IPS-NIHi7 (cell line): ENCODE measurements around the gene TMEM222.

ENCODE experiments used
- DNase-seq: peaks from one replicate; pipeline ENCODE4 v3.0.0; 2012; ENCODE audit warnings: mixed read lengths; ENCODE audit errors: extremely low spot score

The TMEM222 gene

DNA sequence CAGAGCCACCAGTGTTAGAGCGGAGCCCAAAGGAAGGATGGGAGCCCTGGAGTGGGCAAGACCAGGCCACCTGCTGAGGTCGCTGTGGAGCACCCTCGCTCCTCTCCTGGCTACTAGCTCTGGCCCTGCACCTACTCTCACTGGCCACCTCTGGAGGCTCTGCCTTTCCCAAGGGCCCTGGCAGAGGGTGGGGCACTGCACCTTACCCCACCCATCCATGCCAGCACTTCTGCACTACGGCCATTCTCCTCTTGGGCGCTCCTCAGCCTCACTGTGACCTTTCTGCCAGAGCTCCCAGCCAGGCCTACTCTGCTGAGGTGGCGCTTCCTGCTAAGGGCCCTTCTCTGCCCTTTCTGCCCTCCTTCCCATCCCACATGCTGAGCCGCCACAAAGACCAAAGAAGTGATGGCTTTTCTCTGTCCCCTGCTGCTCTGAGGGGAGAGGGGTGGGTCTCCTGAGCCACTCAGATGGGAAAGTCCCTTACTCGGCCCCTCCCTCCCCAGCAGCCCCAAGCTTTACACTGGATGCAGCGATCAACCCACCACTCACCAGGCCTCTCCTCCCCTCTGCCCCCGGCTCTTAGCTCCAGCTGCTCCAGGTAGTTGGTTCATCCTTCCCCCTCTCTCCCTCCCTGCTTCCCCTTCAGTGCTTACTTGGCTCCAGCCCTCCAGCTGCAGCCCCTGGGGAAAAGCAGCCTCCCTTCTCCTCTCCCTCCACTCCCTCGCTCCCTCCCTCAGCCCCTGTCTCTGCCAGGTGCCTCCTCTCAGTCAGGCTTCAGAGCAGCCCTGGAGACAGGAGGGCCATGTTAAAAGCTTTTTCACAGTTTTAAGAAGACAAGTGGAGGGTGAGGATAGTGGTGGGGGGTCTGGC, 14.8 kb upstream of the TMEM222 start:
- DNase-seq, result peak; percentile 79

DNA sequence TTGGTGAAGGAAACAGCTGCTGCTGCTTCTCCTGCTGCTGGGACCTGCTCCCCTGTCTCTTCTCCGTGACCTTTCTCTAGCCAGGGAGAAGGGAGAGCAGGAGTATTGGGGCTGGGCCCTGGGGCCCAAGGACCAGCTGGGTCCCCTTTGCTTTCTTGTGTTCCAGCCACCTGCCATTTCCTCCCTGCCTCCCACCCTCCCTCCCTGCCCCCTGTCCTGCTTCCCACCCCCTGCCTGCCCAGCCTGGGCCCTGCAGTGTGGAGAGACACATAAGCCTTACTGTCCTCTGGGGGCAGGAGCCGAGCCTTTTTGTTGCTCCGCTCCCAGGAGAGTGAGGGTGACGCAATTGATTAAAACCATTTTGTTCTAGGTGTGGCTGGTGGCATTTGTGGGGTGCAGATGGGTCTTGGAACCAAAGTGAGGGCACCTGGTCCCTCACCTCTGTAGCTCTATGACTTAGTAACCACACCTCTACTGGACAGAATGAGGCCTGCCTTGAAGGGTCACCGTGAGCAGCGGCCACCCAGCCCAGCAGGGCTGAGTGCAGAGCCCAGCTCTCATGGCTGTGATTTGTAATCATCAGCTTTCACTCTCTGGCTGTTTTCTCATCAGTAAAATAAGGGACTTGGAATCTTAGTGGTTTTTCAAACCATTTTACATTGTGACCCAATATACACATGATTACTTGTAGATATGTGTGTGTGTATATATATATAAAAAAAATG, 13.9 kb upstream of the TMEM222 start:
- no peak for DNase-seq

DNA sequence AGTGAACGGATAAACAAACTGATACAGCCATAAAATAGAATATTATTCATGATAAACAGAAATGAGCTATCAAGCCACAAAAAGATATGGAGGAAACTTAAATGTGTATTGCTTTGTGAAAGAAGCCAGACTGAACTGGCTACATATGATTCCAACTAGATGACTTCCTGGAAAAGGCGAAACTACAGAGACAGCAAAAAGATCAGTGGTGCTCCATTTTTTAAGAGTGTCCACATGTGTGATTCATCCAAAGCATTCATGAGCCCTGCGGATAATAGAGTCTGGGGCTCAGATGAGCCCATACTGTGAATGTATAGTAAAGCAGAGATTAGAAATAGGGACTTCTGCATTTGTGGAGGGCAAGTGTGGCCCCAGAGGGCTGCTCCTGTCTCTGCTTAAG, 7.8 kb upstream of the TMEM222 start:
- DNase-seq, result no peak

DNA sequence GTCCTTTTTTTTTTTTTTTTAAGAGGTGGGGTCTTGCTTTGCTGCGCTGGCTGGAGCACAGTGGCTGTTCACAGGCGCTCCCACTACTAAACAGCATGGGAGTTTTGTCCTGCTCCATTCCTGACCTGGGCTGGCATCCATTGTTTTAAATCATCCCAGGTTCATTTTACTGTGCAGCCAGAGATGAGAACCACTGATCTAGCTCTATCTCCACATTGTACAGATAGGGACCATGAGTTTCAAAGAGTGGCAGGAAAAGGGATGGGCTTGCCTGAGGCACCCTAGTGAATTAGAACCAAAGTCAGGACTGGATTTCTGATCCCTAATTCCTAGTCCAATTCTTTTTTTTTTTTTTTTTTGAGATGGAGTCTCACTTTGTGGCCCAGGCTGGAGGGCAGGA, 7.2 kb upstream of the TMEM222 start:
- no peak for DNase-seq

DNA sequence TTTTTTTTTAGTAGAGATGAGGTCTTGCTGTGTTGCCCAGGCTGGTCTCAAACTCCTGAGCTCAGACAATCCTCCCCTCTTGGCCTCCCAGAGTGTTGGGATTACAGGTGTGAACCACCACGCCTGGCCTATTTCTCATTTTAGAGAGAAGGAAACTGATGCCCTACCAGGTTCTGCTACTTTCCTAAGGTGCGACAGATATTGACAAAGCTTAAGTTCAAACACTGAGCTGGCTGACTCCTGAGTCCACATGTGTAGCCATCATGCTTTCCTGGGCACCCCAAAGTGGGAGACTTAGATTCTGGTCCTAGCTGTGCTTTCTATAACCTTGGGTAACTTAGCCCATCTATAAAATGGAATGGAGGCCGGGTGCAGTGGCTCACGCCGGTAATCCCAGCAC, 5.1 kb upstream of the TMEM222 start:
- no peak for DNase-seq

DNA sequence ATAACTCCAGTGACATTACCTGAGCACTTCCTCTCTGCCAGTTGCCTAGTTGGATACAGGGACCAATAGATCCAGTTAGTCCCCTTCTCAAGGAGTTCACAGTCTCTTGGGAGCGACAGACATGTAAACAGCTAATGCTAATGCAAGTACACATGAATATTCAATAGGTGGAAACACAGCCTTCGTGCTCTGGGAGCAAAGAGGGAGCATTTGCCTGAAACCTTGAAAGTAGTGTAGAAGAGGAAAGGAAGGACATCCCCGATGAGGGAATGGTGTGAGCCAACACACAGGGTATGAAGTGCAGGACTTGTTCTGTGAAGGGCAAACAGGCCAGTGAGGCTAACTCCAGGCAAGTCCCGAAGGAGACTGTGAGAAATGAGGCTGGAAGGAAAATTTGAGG, 3.8 kb upstream of the TMEM222 start:
- DNase-seq, result no peak

DNA sequence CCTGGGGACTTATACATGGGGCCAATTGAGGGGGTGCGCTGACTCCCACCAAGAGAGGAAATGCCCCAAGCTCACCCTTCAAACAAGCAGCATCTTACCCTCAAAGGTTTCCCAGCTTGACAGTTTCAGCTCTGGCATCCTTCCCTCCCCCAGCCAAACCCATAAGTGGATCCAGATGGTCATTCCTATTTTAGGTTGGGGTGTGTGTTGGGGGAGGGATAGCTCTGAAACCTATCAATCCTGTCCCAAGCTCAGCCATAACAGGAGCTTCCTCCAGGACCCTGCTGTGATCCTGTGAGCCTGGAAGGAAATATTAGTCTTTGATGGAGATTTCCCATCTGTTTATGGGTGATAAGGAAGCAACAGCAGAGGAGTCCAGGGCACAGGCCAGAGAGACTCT, 3.4 kb upstream of the TMEM222 start:
- no peak for DNase-seq

DNA sequence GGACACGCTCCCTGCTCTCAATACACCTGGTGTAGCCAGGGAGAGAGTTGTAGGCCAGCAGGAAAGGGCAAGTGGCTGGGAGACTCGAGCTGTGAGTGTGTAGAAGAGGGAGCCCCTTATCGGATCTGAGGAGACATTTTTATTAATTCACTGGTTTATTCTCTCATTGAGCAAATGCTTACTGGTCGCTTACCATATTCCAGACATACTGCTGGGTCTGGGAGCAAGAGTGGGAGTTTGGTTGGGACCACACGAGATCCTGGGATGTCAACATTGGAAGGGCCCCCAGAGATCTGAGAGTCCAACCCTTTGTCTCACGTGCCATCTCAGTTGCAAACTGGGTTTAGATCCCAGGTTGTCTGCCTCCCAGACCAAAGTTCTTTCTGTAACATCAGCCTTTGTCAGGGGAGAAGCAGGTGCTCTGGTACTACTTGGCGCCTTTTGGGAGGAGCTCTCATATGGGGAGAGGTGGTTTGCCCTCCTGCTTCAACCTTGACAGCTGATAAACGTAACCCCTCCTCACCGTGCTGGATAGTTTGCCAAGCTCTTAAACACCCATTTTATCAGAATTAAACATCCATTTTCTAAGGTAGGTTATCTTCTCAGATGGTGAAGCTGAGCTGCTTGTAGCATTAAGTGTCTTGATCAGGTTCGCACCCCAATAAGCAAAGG, 742 bp downstream of the TMEM222 start:
- DNase-seq, result no peak

DNA sequence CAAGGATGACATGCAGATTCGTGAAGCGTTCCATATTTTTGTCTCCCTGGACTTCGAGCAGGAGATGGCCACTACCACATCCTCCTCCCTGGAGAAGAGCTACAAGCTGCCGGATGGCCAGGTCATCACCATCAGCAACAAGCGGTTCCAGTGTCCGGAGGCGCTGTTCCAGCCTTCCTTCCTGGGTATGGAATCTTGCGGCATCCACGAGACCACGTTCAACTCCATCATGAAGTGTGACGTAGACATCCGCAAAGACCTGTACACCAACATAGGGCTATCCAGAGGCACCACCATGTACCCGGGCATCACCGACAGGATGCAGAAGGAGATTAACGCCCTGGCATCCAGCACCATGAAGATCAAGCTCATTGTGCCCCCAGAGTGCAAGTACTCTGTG, 3.3 kb downstream of the TMEM222 start:
- no peak for DNase-seq

DNA sequence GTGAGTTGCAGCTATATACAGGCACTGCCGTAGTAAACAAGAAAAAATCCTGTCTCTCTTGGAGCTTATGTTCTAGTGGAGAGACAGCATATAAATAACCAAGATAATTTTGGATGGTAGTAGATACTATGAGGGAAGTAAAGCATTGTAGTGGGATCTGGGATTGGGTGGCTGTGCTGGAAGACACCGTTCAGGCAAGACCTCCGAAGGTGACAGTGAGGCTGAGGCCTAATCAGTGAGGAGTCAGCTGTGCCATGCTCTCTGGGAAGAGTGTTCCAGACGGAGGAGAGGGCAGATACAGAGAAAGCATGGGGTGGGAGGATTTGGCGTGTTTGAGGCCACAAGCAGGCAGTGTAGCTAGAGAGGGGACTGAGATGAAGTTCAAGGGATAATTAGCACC, 6.0 kb downstream of the TMEM222 start:
- DNase-seq, result no peak

DNA sequence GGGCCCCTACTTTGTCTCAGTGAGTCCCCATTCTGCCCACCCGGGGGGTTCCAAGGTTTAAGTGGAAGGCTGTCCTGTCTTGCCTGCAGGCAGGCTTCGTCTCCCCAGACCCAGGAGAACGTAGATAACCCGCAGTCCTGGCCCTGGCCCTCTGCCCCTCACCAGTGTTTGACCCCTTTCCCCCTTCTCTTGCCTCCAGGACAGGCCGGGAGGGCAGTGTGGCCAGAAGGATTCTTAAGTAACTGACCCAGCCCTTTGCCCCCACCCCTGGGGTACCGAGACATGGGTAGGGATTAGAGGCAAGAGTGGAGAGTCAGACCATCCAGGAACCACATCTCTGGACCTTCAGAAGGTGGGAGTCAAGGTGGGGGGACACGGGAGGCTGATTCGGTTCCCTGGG, 8.8 kb downstream of the TMEM222 start:
- DNase-seq, result no peak

DNA sequence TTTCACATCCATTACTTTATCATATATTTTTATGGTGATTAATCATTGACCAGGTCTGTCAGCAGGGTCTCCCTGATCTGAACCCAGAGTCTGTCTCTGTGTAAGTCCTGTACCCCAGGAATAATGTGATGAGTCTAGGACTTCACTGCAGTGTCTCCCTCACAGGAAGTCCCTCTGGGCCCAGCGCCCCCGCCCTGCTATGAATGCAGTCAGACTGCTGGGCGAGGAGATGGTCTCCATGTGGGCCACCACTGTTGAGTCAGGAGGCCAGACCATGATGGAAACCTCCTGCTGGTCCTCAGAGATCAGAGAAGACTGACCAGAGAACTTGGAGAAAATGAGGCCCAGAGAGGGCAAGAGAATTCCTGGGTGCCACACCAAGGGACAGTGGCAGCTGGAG, 9.5 kb downstream of the TMEM222 start:
- DNase-seq, result no peak

DNA sequence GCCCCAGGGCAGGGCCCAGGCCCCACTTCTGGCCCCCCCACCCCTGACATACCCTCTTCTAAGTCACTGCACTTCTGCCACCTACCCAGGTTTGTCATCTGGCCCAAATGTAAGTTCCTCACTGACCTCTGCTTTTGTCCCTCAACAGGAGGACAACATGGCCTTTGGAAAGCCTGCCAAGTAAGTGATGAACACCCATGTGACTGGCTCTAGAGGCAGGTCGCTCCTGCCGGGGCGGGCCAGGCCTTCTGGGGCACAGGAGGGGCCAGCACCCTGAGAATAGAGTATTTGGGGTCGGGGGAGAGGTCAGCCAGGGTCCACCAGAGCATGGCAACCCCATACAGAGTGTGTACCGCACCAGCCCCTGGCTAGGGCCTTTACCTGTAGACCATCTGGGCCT, 10.0 kb downstream of the TMEM222 start:
- DNase-seq, result no peak

DNA sequence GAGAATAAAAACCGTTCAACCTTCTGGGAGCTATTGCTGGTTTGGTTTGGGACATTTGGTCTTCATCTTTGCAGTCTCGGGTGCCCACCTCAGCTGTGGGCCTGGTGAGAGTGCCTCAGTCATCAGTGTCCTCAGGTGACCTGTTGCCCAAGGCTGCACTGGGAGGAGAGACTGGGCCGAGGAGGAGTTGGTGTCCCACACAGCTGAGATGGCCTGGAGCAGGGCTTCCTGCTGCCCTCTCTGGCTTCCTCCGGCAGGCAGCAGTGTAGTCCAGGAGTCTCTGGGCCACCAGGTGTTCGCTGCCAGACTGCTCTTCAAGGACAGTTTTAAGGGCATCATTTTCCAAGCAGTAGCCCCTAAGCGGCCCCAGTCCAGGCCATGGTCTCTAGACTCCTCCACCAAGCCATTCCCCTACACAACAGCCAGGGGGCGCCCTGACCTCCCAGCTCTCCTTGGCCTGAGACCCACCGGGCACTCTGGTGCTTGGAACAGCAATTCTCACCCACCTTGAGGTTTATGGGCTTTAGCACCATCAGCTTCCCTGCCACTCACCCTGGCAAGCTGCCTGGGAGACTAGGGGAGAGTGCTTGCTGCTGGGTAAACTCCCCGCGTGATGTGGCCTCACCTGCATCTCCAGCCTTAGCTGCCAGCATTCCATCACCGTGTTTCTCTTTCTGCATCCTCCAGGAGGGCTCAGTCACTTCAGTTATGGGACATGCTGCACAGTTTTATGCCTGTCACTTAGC, 10.7 kb downstream of the TMEM222 start:
- DNase-seq, result peak; percentile 91

DNA sequence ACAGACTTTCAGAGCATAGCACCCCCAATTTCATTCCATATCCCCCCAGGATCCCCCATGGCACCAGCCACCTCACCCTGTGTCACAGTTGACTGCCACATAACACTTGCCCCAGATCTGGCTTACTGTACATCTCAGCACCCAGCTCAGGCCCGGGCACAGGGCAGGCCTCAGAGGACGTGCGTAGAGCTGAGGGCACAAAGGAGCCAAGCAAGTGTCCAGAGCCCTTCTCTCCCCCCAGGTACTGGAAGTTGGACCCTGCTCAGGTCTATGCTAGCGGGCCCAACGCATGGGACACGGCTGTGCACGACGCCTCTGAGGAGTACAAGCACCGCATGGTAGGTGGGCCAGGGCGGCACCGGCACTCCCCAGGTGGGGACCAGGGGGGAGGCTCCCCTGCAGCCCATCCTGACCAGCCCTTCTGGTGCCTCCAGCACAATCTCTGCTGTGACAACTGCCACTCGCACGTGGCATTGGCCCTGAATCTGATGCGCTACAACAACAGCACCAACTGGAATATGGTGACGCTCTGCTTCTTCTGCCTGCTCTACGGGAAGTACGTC, 11.8 kb downstream of the TMEM222 start:
- DNase-seq, result no peak

DNA sequence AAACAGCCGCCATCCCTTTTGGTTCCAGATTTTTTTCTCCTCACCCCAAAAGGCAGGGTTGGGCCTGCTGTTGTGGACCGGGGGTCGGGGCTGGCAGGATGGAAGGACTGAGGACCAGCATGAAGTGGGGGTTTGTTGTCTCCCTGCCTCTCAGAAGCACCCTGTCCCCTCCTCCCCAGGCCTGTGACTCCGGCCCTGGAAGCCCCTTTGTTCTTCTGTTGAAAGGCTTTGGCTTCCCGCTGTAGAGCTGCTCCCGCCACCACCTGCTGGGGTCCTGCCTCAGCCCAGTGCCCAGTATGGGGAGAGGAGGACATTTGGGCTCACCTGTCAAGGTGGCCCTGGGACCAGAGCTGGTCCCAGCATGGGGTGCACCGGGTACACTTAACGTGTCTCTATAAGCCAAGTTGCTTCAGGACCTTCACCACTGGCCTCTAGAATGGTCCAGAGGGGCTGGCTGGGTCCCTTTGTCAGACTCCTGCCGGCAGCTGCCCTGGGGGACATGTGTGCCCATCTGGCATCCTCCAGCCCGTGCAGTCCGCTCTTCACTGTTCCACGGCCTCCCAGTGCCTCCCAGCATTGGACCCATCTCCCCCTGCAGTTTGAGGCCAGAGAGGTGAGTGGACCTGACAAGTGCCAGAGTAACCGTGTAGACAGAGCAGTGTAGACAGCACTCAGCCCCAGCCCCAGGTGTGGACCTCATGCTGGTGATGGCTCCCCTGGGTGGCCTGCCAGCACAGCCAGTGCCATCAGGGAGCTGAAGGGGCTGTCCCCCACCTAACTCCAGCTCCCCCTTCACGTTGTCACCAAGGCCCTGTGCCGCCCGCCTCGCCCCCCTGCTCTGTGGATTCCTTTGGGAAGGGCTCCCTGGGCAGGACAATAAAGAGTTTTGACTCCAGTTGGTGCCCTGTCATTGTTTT, 13.8 kb downstream of the TMEM222 start:
- DNase-seq, result no peak

DNA sequence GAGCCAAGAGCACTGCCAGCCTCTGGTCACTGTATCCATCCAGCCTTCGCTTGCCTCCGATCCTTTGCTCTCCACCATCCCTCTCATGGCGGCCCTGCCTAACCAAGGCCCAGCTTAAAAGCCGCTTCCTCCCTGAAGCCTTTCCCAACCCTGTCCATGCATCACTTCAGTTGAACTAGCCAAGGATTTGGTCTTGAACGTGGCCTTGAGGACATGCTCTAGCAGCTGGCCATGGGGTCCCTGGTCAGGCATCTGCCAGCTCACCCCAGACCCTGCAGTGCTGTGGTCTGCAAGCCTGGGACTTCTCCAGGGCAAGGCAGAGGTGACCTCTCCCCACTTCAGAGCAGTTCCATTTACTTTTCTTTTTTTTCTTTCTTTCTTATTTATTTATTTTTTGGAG, 14.8 kb downstream of the TMEM222 start:
- DNase-seq, result no peak

DNA sequence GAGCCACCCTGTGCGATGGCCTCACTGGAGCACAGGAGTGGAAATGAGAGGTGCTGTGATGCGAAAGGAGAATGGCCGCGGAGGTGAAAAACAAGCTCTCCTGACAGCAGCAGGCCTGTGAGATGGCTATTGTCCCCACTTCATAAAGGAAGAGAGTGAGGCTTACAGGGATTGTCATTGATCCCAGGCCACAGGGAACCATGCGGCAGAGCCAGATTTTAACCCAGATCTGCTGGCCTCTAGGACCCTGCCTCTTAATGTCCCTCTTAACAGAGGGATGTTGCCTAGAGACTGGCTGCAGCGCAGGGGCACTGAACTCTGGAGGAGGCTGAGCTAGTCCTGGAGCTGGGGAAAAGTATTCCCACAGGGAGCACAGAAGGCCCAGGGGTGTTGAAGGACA, 16.8 kb downstream of the TMEM222 start:
- no peak for DNase-seq

DNA sequence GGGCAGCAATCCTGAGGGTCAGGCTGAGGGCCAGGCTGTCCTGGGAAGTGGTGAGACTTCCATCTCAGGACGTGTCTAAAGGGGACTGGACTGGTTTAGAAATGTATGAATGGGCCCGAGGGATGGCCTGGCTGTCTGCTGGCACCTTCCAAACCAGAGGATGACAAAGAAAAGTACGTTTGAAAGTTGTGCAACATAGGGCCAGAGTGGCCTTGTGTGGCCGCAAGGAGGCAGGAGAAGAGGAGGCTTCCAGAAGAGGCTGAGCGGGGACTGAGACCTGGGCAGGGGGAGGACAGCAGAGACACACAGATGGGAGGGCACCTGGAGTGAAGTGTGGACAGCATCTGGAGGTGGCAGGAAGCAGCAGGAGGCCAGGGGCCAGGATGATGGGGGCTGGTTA, 17.2 kb downstream of the TMEM222 start:
- DNase-seq, result no peak

DNA sequence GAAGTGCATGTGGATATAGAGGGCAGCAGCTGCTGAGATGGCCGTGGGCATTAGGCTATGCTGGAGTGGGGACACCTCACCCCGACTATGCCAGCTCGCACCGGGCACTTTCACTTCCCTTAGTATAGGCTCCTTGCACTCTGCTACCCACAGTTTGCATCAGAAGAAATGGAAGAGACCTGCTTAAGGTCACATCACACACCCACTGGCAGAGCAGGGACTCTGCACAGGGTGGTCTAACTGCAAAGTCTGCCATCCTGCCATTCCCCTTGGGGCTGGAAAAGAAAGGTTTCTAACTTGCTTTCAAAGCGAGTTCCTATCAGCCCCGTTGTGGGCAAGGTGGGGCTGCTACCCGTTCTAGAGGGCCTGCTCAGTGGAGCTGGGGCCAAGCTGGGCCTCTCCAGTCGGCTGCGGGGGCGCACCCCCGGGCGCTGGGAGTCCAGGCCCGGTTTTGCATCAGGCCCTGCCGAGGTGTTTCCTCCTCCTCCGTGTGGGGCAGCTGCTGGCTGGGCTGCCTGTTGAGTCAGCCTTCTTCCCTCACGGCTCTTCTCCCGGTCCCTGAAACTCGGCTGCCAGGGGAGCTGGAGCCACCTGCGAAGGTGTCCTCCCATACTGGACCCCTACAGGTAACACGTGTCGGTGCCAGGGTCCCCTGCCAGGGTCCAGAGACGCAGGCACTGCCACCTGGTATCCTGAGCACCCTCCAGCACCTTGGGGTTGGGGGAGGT, 19.7 kb downstream of the TMEM222 start, which contains the start of gene SYTL1:
Gene SYTL1, plus strand, starts transcription at position 498 of the 728 bp plus-strand sequence. CDS start 3,313 bp downstream, outside the sequence.
- DNase-seq, result peak; percentile 84
